ENCODE data around the gene ZMPSTE24.

- TF ChIP-seq CTCF (IDR thresholded peaks at IDR 0.05): no peak
- no peak for TF ChIP-seq POLR2A (IDR thresholded peaks at IDR 0.05)
Measured at GRCh38 chr1:40316595-40317393, 58.8 kb downstream of the ZMPSTE24 start, which contains the start of gene COL9A2.

Measured in ovary (tissue), 3 donors.